HG02970 (cell line): Measurements from ENCODE around the gene CSK.
"Not testable (repeated sequence)": the region's sequence is repeated elsewhere in the genome, so short reads cannot be mapped to it uniquely, and the experiment has no call there.

Source experiments
- ATAC-seq: cut with Tn5 transposase; IDR thresholded peaks from one replicate; pipeline ENCODE4 v1.9.1; 2021; ENCODE audit warnings: mild to moderate bottlenecking, moderate library complexity, moderate number of reproducible peaks; ENCODE audit not compliant: unreplicated experiment, low FRiP score

The CSK gene

GRCh38 chr15:74781431-74782258 lies at the start of gene CSK:
CSK (plus strand) TSS chr15:74782080; CDS start chr15:74798298, 16,218 bp downstream.
- ATAC-seq, result peak; percentile 46

- no peak for ATAC-seq
Observed at GRCh38 chr15:74732846-74733245, 49.0 kb upstream of the CSK start.

- ATAC-seq, result no peak
Observed at GRCh38 chr15:74733269-74733668, 48.6 kb upstream of the CSK start.

- no peak for ATAC-seq
Observed at GRCh38 chr15:74735305-74735704, 46.6 kb upstream of the CSK start.

GRCh38 chr15:74738239-74738638 lies 43.6 kb upstream of the CSK start:
- ATAC-seq, result not testable (repeated sequence)

- no peak for ATAC-seq
Observed at GRCh38 chr15:74742422-74742821, 39.5 kb upstream of the CSK start.

- no peak for ATAC-seq
Observed at GRCh38 chr15:74746389-74746788, 35.5 kb upstream of the CSK start.

- no peak for ATAC-seq
Observed at GRCh38 chr15:74748322-74748946, 33.4 kb upstream of the CSK start, which contains the start of gene CYP1A2. CYP1A2 (plus strand) TSS chr15:74748845; CDS start chr15:74749739, 894 bp downstream.

GRCh38 chr15:74749832-74750231 lies 32.0 kb upstream of the CSK start:
- no peak for ATAC-seq

GRCh38 chr15:74750751-74751150 lies 31.1 kb upstream of the CSK start:
- ATAC-seq, result no peak

GRCh38 chr15:74752011-74752410 lies 29.9 kb upstream of the CSK start:
- no peak for ATAC-seq

GRCh38 chr15:74752531-74752930 lies 29.3 kb upstream of the CSK start:
- ATAC-seq, result no peak

GRCh38 chr15:74754593-74755215 lies 27.2 kb upstream of the CSK start:
- no peak for ATAC-seq

- ATAC-seq, result no peak
Observed at GRCh38 chr15:74758736-74759135, 23.1 kb upstream of the CSK start.

- no peak for ATAC-seq
Observed at GRCh38 chr15:74762791-74763150, 19.1 kb upstream of the CSK start.

- ATAC-seq, result no peak
Observed at GRCh38 chr15:74763416-74763815, 18.5 kb upstream of the CSK start.

- no peak for ATAC-seq
Observed at GRCh38 chr15:74767167-74768098, 14.4 kb upstream of the CSK start.

GRCh38 chr15:74768099-74768770 lies 13.6 kb upstream of the CSK start:
- ATAC-seq, result no peak

GRCh38 chr15:74768771-74769342 lies 13.0 kb upstream of the CSK start:
- no peak for ATAC-seq
